WTC11 (cell line): ENCODE measurements around the gene RUBCN. TPM values are rescaled to one million over a fixed set of nuclear protein-coding genes. Genes with fewer than 3 reads are reported as not detected.
"Not testable (repeated sequence)": the region's sequence is repeated elsewhere in the genome, so short reads cannot be mapped to it uniquely, and the experiment has no call there.

ENCODE experiments used
- ATAC-seq: fragments of 200-7000 bp; cut with Tn5 transposase; 2 replicates; pipeline ENCODE4 v1.10.0; 2021; ENCODE audit warnings: mild to moderate bottlenecking, moderate library complexity
- CTCF ChIA-PET: fragments of 300-600 bp; sonication (Branson Sonifier 250); formaldehyde crosslinking; loops from one replicate; lab custom pipeline; 2021; ENCODE audit warnings: antibody characterized with exemption; lab: Charles Lee
- POLR2A ChIA-PET: fragments of 350-600 bp; sonication (Branson Sonifier 250); formaldehyde crosslinking; loops from one replicate; lab custom pipeline; 2021; ENCODE audit warnings: antibody characterized with exemption; lab: Charles Lee
- DNase-seq: peaks from one replicate; pipeline ENCODE4 v3.0.0; 2021; ENCODE audit warnings: low spot score
- H3K27ac Mint-ChIP-seq: 2 replicates; pipeline ENCODE4 v1.8.0; 2021; ENCODE audit warnings: mixed read lengths
- H3K27me3 Mint-ChIP-seq: 2 replicates; pipeline ENCODE4 v1.8.0; 2021; ENCODE audit warnings: low read depth, mild to moderate bottlenecking, moderate library complexity, mixed read lengths
- H3K36me3 Mint-ChIP-seq: 2 replicates; pipeline ENCODE4 v1.8.0; 2021; ENCODE audit warnings: mixed read lengths
- H3K4me1 Mint-ChIP-seq: 2 replicates; pipeline ENCODE4 v1.8.0; 2022; ENCODE audit warnings: mixed read lengths
- H3K4me3 Mint-ChIP-seq: 2 replicates; pipeline ENCODE4 v1.8.0; 2021; ENCODE audit warnings: mild to moderate bottlenecking, moderate library complexity, mixed read lengths
- H3K9me3 Mint-ChIP-seq: 2 replicates; pipeline ENCODE4 v1.8.0; 2021; ENCODE audit warnings: mixed read lengths
- ETV6 ChIP-seq: sonication (generic); formaldehyde crosslinking; IDR thresholded peaks from 2 replicates; pipeline ENCODE4 v1.8.1; 2022; ENCODE audit warnings: mild to moderate bottlenecking, missing genetic modification reagents
- HMGA2 ChIP-seq: fragments of 250-450 bp; sonication (Bioruptor Pico); IDR thresholded peaks from 2 replicates; pipeline ENCODE4 v1.4.0; 2021; ENCODE audit warnings: mild to moderate bottlenecking, moderate library complexity
- KAT7 ChIP-seq: sonication (generic); formaldehyde crosslinking; IDR thresholded peaks from 2 replicates; pipeline ENCODE4 v1.8.1; 2023; ENCODE audit warnings: missing genetic modification reagents, mild to moderate bottlenecking, borderline replicate concordance
- NR2C2 ChIP-seq: sonication (generic); formaldehyde crosslinking; IDR thresholded peaks from 2 replicates; pipeline ENCODE4 v1.8.0; 2022; ENCODE audit warnings: mild to moderate bottlenecking, missing genetic modification reagents
- SMAD4 ChIP-seq: sonication (generic); formaldehyde crosslinking; IDR thresholded peaks from 2 replicates; pipeline ENCODE4 v1.8.0; 2022; ENCODE audit warnings: mild to moderate bottlenecking, missing genetic modification reagents
- ZNF219 ChIP-seq: sonication (generic); formaldehyde crosslinking; IDR thresholded peaks from 2 replicates; pipeline ENCODE4 v1.8.0; 2023; ENCODE audit warnings: missing genetic modification reagents, mild to moderate bottlenecking, borderline replicate concordance
- ZNF263 ChIP-seq: sonication (generic); formaldehyde crosslinking; IDR thresholded peaks from 2 replicates; pipeline ENCODE4 v1.8.1; 2022; ENCODE audit warnings: low read depth, mild to moderate bottlenecking, moderate library complexity, missing genetic modification reagents
- ZNF317 ChIP-seq: sonication (generic); formaldehyde crosslinking; IDR thresholded peaks from 2 replicates; pipeline ENCODE4 v1.8.1; 2023; ENCODE audit warnings: low read depth, mild to moderate bottlenecking, moderate library complexity, missing genetic modification reagents, borderline replicate concordance
- total RNA-seq: library from RNA; stranded (reverse); gene quantifications from 3 replicates; pipeline ENCODE4 v1.2.3, GENCODE V29; 2021
- TF ChIP-seq, protein P1 (sequence below): sonication (generic); formaldehyde crosslinking; conservative IDR thresholded peaks from 2 replicates; pipeline ENCODE4 v1.8.1; 2023; ENCODE audit warnings: mild to moderate bottlenecking, low read depth, missing genetic modification reagents, moderate library complexity
- TF ChIP-seq, protein P2 (sequence below): sonication (generic); formaldehyde crosslinking; IDR thresholded peaks from 2 replicates; pipeline ENCODE4 v1.8.0; 2023; ENCODE audit warnings: missing genetic modification reagents
- TF ChIP-seq, protein P3 (sequence below): sonication (generic); formaldehyde crosslinking; IDR thresholded peaks from 2 replicates; pipeline ENCODE4 v1.8.0; 2022; ENCODE audit warnings: mild to moderate bottlenecking, missing genetic modification reagents
- TF ChIP-seq, protein P4 (sequence below): sonication (generic); formaldehyde crosslinking; IDR thresholded peaks from 2 replicates; pipeline ENCODE4 v1.8.0; 2023; ENCODE audit warnings: missing genetic modification reagents, mild to moderate bottlenecking, borderline replicate concordance
- TF ChIP-seq, protein P5 (sequence below): sonication (generic); formaldehyde crosslinking; IDR thresholded peaks from 2 replicates; pipeline ENCODE4 v1.8.0; 2022; ENCODE audit warnings: mild to moderate bottlenecking, missing genetic modification reagents

RUBCN gene
- total RNA-seq, 1 experiment from 2014 or later: 22.9 TPM

DNA sequence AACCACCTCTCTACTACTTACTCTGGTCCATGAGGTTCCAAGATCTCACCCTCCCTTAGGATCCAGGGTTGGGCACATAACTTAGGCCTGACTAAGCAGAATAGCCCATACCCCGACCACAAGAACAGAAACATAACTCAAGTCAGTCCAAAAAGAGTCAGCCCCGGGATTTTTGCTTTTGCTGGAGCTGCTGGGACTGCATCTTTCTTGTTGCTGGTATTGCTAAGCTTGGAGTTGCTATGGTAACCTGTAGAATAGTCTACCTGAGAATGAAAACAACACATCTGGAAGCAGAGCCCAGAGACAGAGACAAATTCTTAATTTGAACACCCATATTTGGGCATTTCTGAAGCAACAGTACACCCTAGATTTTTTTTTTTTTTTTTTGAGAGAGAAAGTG, 6.5 kb downstream of the RUBCN start:
- Mint-ChIP-seq H3K9me3 (peaks cover 7% of the 10 kb centered on the region; the same call in 1 of the 2 replicates), H3K4me1 (peaks cover 13% of the 10 kb centered on the region), H3K27ac (no peak overlapping the region), H3K4me3 (no peak overlapping the region), H3K36me3 (peaks cover 7% of the 10 kb centered on the region; the same call in 1 of the 2 replicates), H3K27me3 (no peaks in the 10 kb centered on the region)
- CTCF ChIA-PET: interaction anchor here (0.6 kb wide), 1 partner anchor 700 kb away, joined by 4 read pairs; no protein-coding TSS in a partner anchor
- no peak for ATAC-seq
- no peak for DNase-seq
- no peak for TF ChIP-seq ZNF219 (CRISPR knock-in tag)
- no peak for TF ChIP-seq SMAD4 (CRISPR knock-in tag)
- TF ChIP-seq, protein P1, sequence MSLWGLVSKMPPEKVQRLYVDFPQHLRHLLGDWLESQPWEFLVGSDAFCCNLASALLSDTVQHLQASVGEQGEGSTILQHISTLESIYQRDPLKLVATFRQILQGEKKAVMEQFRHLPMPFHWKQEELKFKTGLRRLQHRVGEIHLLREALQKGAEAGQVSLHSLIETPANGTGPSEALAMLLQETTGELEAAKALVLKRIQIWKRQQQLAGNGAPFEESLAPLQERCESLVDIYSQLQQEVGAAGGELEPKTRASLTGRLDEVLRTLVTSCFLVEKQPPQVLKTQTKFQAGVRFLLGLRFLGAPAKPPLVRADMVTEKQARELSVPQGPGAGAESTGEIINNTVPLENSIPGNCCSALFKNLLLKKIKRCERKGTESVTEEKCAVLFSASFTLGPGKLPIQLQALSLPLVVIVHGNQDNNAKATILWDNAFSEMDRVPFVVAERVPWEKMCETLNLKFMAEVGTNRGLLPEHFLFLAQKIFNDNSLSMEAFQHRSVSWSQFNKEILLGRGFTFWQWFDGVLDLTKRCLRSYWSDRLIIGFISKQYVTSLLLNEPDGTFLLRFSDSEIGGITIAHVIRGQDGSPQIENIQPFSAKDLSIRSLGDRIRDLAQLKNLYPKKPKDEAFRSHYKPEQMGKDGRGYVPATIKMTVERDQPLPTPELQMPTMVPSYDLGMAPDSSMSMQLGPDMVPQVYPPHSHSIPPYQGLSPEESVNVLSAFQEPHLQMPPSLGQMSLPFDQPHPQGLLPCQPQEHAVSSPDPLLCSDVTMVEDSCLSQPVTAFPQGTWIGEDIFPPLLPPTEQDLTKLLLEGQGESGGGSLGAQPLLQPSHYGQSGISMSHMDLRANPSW (CRISPR knock-in tag): no peak
- no peak for TF ChIP-seq KAT7
- TF ChIP-seq ETV6 (CRISPR knock-in tag): no peak
- TF ChIP-seq, protein P2, sequence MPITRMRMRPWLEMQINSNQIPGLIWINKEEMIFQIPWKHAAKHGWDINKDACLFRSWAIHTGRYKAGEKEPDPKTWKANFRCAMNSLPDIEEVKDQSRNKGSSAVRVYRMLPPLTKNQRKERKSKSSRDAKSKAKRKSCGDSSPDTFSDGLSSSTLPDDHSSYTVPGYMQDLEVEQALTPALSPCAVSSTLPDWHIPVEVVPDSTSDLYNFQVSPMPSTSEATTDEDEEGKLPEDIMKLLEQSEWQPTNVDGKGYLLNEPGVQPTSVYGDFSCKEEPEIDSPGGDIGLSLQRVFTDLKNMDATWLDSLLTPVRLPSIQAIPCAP (CRISPR knock-in tag): no peak
- TF ChIP-seq HMGA2 (CRISPR knock-in tag): no peak
- TF ChIP-seq ZNF317 (CRISPR knock-in tag): no peak
- POLR2A ChIA-PET: interaction anchor here (0.6 kb wide), 1 partner anchor 19 kb away, joined by 3 read pairs; no protein-coding TSS in a partner anchor

DNA sequence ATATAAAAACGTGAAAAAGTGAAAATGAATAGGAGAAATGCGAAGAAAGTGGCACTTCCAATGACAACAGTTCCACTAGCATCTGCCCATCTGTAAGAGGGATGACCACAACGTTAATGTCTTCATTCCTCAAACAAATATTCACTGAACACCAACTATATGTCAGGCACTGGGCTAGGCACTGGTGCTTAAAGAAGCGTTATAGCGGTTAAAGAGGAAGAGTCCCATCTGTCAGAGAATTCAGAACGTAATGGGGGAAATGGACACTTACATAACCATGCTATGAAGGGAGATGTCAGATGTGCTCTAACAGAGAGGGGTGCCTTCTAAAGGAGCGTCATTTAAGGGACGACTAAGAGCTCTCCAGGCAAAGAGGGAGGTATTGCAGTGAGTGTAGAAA, 8.2 kb downstream of the RUBCN start:
- H3K36me3 Mint-ChIP-seq: peaks cover 8% of the 10 kb centered on the region
- CTCF ChIA-PET: no interaction called here
- POLR2A ChIA-PET: interaction anchor here (0.6 kb wide), 1 partner anchor 243 kb away, joined by 3 read pairs; no protein-coding TSS in a partner anchor
- ATAC-seq (no peak), DNase-seq (no peak)
- H3K4me3 Mint-ChIP-seq: no peak overlapping the region
- no peak for TF ChIP-seq ZNF263 (CRISPR knock-in tag)
- TF ChIP-seq, protein P3, sequence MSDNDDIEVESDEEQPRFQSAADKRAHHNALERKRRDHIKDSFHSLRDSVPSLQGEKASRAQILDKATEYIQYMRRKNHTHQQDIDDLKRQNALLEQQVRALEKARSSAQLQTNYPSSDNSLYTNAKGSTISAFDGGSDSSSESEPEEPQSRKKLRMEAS: no peak
- TF ChIP-seq, protein P4, sequence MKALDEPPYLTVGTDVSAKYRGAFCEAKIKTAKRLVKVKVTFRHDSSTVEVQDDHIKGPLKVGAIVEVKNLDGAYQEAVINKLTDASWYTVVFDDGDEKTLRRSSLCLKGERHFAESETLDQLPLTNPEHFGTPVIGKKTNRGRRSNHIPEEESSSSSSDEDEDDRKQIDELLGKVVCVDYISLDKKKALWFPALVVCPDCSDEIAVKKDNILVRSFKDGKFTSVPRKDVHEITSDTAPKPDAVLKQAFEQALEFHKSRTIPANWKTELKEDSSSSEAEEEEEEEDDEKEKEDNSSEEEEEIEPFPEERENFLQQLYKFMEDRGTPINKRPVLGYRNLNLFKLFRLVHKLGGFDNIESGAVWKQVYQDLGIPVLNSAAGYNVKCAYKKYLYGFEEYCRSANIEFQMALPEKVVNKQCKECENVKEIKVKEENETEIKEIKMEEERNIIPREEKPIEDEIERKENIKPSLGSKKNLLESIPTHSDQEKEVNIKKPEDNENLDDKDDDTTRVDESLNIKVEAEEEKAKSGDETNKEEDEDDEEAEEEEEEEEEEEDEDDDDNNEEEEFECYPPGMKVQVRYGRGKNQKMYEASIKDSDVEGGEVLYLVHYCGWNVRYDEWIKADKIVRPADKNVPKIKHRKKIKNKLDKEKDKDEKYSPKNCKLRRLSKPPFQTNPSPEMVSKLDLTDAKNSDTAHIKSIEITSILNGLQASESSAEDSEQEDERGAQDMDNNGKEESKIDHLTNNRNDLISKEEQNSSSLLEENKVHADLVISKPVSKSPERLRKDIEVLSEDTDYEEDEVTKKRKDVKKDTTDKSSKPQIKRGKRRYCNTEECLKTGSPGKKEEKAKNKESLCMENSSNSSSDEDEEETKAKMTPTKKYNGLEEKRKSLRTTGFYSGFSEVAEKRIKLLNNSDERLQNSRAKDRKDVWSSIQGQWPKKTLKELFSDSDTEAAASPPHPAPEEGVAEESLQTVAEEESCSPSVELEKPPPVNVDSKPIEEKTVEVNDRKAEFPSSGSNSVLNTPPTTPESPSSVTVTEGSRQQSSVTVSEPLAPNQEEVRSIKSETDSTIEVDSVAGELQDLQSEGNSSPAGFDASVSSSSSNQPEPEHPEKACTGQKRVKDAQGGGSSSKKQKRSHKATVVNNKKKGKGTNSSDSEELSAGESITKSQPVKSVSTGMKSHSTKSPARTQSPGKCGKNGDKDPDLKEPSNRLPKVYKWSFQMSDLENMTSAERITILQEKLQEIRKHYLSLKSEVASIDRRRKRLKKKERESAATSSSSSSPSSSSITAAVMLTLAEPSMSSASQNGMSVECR (CRISPR knock-in tag): no peak
- TF ChIP-seq, protein P5, sequence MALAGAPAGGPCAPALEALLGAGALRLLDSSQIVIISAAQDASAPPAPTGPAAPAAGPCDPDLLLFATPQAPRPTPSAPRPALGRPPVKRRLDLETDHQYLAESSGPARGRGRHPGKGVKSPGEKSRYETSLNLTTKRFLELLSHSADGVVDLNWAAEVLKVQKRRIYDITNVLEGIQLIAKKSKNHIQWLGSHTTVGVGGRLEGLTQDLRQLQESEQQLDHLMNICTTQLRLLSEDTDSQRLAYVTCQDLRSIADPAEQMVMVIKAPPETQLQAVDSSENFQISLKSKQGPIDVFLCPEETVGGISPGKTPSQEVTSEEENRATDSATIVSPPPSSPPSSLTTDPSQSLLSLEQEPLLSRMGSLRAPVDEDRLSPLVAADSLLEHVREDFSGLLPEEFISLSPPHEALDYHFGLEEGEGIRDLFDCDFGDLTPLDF: no peak
- no peak for TF ChIP-seq NR2C2 (CRISPR knock-in tag)
- no peak overlapping the region for H3K27ac Mint-ChIP-seq
- peaks cover 14% of the 10 kb centered on the region for H3K4me1 Mint-ChIP-seq
- peaks cover 9% of the 10 kb centered on the region for H3K9me3 Mint-ChIP-seq
- H3K27me3 Mint-ChIP-seq: no peaks in the 10 kb centered on the region

DNA sequence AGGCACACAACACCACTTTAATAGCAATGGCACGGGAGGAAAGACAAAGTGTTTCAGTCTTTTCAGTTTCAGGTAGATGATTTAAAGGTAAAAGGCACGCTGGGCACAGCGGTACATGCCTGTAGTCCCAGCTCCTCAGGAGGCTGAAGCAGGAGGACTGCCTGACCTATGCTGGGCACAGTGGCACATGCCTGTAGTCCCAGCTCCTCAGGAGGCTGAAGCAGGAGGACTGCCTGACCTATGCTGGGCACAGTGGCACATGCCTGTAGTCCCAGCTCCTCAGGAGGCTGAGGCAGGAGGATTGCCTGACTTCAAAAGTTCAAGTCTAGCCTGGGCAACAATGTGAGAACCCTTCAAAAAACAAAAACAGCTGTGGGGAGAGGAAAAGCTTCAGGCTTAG, 8.8 kb downstream of the RUBCN start:
- H3K4me3 Mint-ChIP-seq, ATAC-seq, POLR2A ChIA-PET, H3K27me3 Mint-ChIP-seq, DNase-seq: not testable (repeated sequence)
- Mint-ChIP-seq H3K27ac (0 out of 2 replicates have a peak overlapping the region, but pooled peaks have one; percentile 20), H3K36me3 (peaks cover 11% of the 10 kb centered on the region), H3K4me1 (peaks cover 14% of the 10 kb centered on the region), H3K9me3 (peaks cover 14% of the 10 kb centered on the region)
- CTCF ChIA-PET: interaction anchor here (1.6 kb wide), 1 partner anchor 129 kb away, joined by 3 read pairs; no protein-coding TSS in a partner anchor
